HepG2 (cell line): ENCODE results near the gene RNF113A. TPM values are rescaled to one million over a fixed set of nuclear protein-coding genes. Genes with fewer than 3 reads are reported as not detected.

ENCODE experiments used
- ATAC-seq: fragments of 200-7000 bp; cut with Tn5 transposase; 3 replicates; pipeline ENCODE4 v1.9.1; 2020; ENCODE audit warnings: mild to moderate bottlenecking, moderate library complexity
- BruUV-seq: library from RNA; stranded (reverse); fragments of 400-500 nt; replicated peaks from 2 replicates; lab custom pipeline; 2021; lab: Mats Ljungman, UMichigan
- CTCF ChIA-PET: fragments of 300-600 bp; formaldehyde crosslinking; extraction: SDS; loops from one replicate; lab custom pipeline; 2021; ENCODE audit warnings: low total read pairs, inconsistent platforms, low intra/inter-chr PET ratio; lab: Yijun Ruan, JAX
- POLR2A ChIA-PET: fragments of 350-600 bp; sonication (Branson Sonifier 250); formaldehyde crosslinking; loops from one replicate; lab custom pipeline; 2020; ENCODE audit warnings: antibody characterized with exemption, inconsistent platforms; lab: Yijun Ruan, JAX
- DNase-seq: peaks from one replicate; pipeline ENCODE4 v3.0.0-alpha.2; 2015; ENCODE audit warnings: low spot score
- FAIRE-seq: peaks from 3 replicates; lab custom pipeline; 2011; peaks lifted over from hg19 to GRCh38; lab: Jason Lieb, UNC
- H2AFZ ChIP-seq: one replicate; pipeline ENCODE4 v1.6.1; 2011; ENCODE audit warnings: low read length, inconsistent platforms
- H3K27ac ChIP-seq: fragments of 300-600 bp; 3 replicates; pipeline ENCODE4 v1.8.0; 2011; ENCODE audit warnings: mixed run types, mild to moderate bottlenecking, mixed read lengths, low read length, inconsistent platforms; ENCODE audit not compliant: insufficient read depth; ENCODE audit errors: extremely low read length
- H3K27me3 ChIP-seq, 2 experiments: fragments of 200-600 bp in 1 of 2; 2 replicates in 1 of 2; 3 replicates in 1 of 2; pipeline versions ENCODE4 v1.6.0 to v1.8.0; 2011; ENCODE audit warnings: low read length in 2 of 2, mild to moderate bottlenecking in 2 of 2, moderate library complexity in 2 of 2, inconsistent platforms in 1 of 2; ENCODE audit not compliant: insufficient read depth in 2 of 2, control insufficient read depth in 1 of 2
- H3K36me3 ChIP-seq, 2 experiments: fragments of 200-600 bp in 1 of 2; replicated peaks in 1 of 2; 2 replicates in 1 of 2; 3 replicates in 1 of 2; pipeline versions ENCODE4 v1.5.1 to v1.8.0; 2011; ENCODE audit warnings: low read length in 2 of 2, inconsistent platforms in 1 of 2; ENCODE audit not compliant: insufficient read depth in 2 of 2, control insufficient read depth in 1 of 2
- H3K4me1 ChIP-seq: 2 replicates; pipeline ENCODE4 v1.5.1; 2012; ENCODE audit warnings: low read length, inconsistent platforms; ENCODE audit not compliant: insufficient read depth
- H3K4me2 ChIP-seq: 2 replicates; pipeline ENCODE4 v1.6.0; 2011; ENCODE audit warnings: low read depth, low read length, inconsistent platforms
- H3K4me3 ChIP-seq, 3 experiments: fragments of 200-600 bp in 1 of 3; sonication (generic), shearing (Covaris generic) in 1 of 3; replicated peaks in 1 of 3; 2 replicates each; pipeline ENCODE4 v1.5.1; 2011 to 2016; ENCODE audit warnings: low read length in 3 of 3, inconsistent platforms in 2 of 3, low read depth in 2 of 3, mild to moderate bottlenecking in 2 of 3, control low read depth in 1 of 3, mixed read lengths in 1 of 3; ENCODE audit not compliant: insufficient read depth in 1 of 3
- H3K79me2 ChIP-seq: one replicate; pipeline ENCODE4 v1.6.1; 2011; ENCODE audit warnings: low read length, inconsistent platforms; ENCODE audit not compliant: insufficient read depth
- H3K9ac ChIP-seq: 2 replicates; pipeline ENCODE4 v1.6.0; 2011; ENCODE audit warnings: mild to moderate bottlenecking, low read depth, low read length, inconsistent platforms; ENCODE audit not compliant: insufficient read depth
- H3K9me3 ChIP-seq: 2 replicates; pipeline ENCODE4 v1.5.1; 2012; ENCODE audit warnings: mild to moderate bottlenecking, low read length
- H4K20me1 ChIP-seq: 2 replicates; pipeline ENCODE4 v1.6.0; 2011; ENCODE audit warnings: inconsistent platforms, mild to moderate bottlenecking, low read length, moderate library complexity; ENCODE audit not compliant: insufficient read depth
- CBFB ChIP-seq: sonication (generic); formaldehyde crosslinking; IDR thresholded peaks from 2 replicates; pipeline ENCODE4 v1.4.0; 2020; ENCODE audit warnings: missing genetic modification reagents
- ETS1 ChIP-seq: sonication (generic); formaldehyde crosslinking; IDR thresholded peaks from 2 replicates; pipeline ENCODE4 v1.4.0; 2020; ENCODE audit warnings: missing genetic modification reagents
- KDM4B ChIP-seq: sonication (generic); formaldehyde crosslinking; IDR thresholded peaks from 2 replicates; pipeline ENCODE4 v1.4.0; 2020; ENCODE audit warnings: missing genetic modification reagents
- KMT2A ChIP-seq: sonication (generic); formaldehyde crosslinking; IDR thresholded peaks from 2 replicates; pipeline ENCODE4 v1.4.0; 2020; ENCODE audit warnings: missing genetic modification reagents
- PAWR ChIP-seq: sonication (generic); formaldehyde crosslinking; IDR thresholded peaks from 2 replicates; pipeline ENCODE4 v1.4.0; 2020; ENCODE audit warnings: missing genetic modification reagents, mild to moderate bottlenecking, borderline replicate concordance
- RBM22 ChIP-seq: fragments of 200-400 bp; formaldehyde crosslinking; optimal IDR thresholded peaks from 2 replicates; pipeline ENCODE3; 2017; ENCODE audit warnings: mild to moderate bottlenecking, low read length, moderate library complexity
- YY1 ChIP-seq: IDR thresholded peaks from 2 replicates; pipeline ENCODE4 v1.6.1; 2011; ENCODE audit warnings: low read length, low read depth, moderate library complexity, mild to moderate bottlenecking; ENCODE audit not compliant: insufficient read depth, insufficient replicate concordance
- ZBTB38 ChIP-seq: sonication (generic); formaldehyde crosslinking; IDR thresholded peaks from 2 replicates; pipeline ENCODE4 v1.5.1; 2020; ENCODE audit warnings: mild to moderate bottlenecking, missing genetic modification reagents
- ZNF205 ChIP-seq: IDR thresholded peaks from 2 replicates; pipeline ENCODE4 v1.6.1; 2018; ENCODE audit warnings: missing biosample characterization, missing genetic modification reagents
- ZNF30 ChIP-seq: sonication (generic); formaldehyde crosslinking; IDR thresholded peaks from 2 replicates; pipeline ENCODE4 v1.5.0; 2020; ENCODE audit warnings: mild to moderate bottlenecking, missing genetic modification reagents
- ZNF496 ChIP-seq: sonication (generic); formaldehyde crosslinking; IDR thresholded peaks from 2 replicates; pipeline ENCODE4 v1.8.1; 2023; ENCODE audit warnings: mild to moderate bottlenecking, moderate library complexity, missing genetic modification reagents; ENCODE audit not compliant: insufficient replicate concordance
- ZNF549 ChIP-seq: sonication (generic); formaldehyde crosslinking; IDR thresholded peaks from 2 replicates; pipeline ENCODE4 v1.5.0; 2020; ENCODE audit warnings: missing genetic modification reagents
- ZNF678 ChIP-seq: sonication (generic); formaldehyde crosslinking; IDR thresholded peaks from 2 replicates; pipeline ENCODE4 v1.4.0; 2020; ENCODE audit warnings: mild to moderate bottlenecking, missing genetic modification reagents
- ZNF768 ChIP-seq: sonication (generic); formaldehyde crosslinking; IDR thresholded peaks from 2 replicates; pipeline ENCODE4 v1.4.0; 2020; ENCODE audit warnings: missing genetic modification reagents
- WGBS: methylation state at CpG from one replicate; pipeline ENCODE4 v1.1.6; 2017; ENCODE audit warnings: low lambda C conversion rate; 5-methylcytosine and 5-hydroxymethylcytosine counted together
- in situ Hi-C: cut with HindIII; loops from 2 replicates; pipeline ENCODE4 v1.10.0; 2017; ENCODE audit warnings: low pct_unique_long_range_greater_than_20kb; ENCODE audit not compliant: extremely low pct_ligation_motif_present
- intact Hi-C: fragments of 100-400 bp; cut with micrococcal nuclease; formaldehyde crosslinking; loops from one replicate; pipeline ENCODE4 v1.10.0; 2022; ENCODE audit not compliant: unreplicated experiment
- polyA plus RNA-seq, 8 experiments: library from polyadenylated mRNA; depleted of rRNA in 3 of 8; stranded (reverse) in 7 of 8; unstranded in 1 of 8; fragments of >200 nt; fragmentation: Illumina TruSeq in 4 of 8; extraction: Trizol in 4 of 8; gene quantifications; 2 replicates each; pipeline versions ENCODE4 v1.2.1 to v1.2.3, GENCODE V29; 2011 to 2016; ENCODE audit warnings: low read depth in 4 of 8, missing spikeins in 1 of 8, mixed read lengths in 1 of 8; ENCODE audit not compliant: insufficient read depth in 1 of 8
- total RNA-seq, 5 experiments: library from RNA; depleted of rRNA; stranded (reverse); fragments of >200 nt; fragmentation: Illumina TruSeq; extraction: Trizol; gene quantifications; 2 replicates each; pipeline ENCODE4 v1.2.3, GENCODE V29; 2016; ENCODE audit warnings: low read depth in 1 of 5

Gene RNF113A
- total and polyA plus RNA-seq, 2 of the 13 experiments (the other 11 are each of a cell fraction or from before 2014, with no cell fraction given): 14.0 to 15.4 TPM

- TF ChIP-seq ZNF549 (CRISPR knock-in tag): no peak
- no peak for TF ChIP-seq ZNF678 (CRISPR knock-in tag)
- TF ChIP-seq ZNF768 (CRISPR knock-in tag): no peak
- TF ChIP-seq ZNF496 (CRISPR knock-in tag): no peak
- TF ChIP-seq YY1: peak; percentile 15
- no peak for TF ChIP-seq ETS1 (CRISPR knock-in tag)
- TF ChIP-seq CBFB: no peak
- TF ChIP-seq ZNF30 (CRISPR knock-in tag): no peak
- no peak for TF ChIP-seq ZNF205 (CRISPR knock-in tag)
- peak; percentile 3; the same call in 1 of the 2 replicates for TF ChIP-seq KMT2A (CRISPR knock-in tag)
- TF ChIP-seq KDM4B (CRISPR knock-in tag): no peak
- no peak for TF ChIP-seq RBM22
- no peak for TF ChIP-seq ZBTB38 (CRISPR knock-in tag)
- TF ChIP-seq PAWR: no peak
- TF ChIP-seq, all 625 proteins: peak for 2
- POLR2A ChIA-PET: interaction anchor here (1.0 to 3.7 kb wide), 4 partner anchors 18 to 86 kb away, joined by 4 to 42 read pairs (median 16); partner anchors contain the start of genes RPL39 and UPF3B
- H3K4me2 ChIP-seq: peak overlapping the region; percentile 74
- no peaks in the 10 kb centered on the region; a peak in 1 of 5 replicates for H3K27me3 ChIP-seq
- peak; percentile 11 for DNase-seq
- intact Hi-C loops (loop anchor here (2.0 kb wide), 2 partner anchors 18 to 80 kb away; partner anchors contain the start of genes RPL39 and UPF3B), in situ Hi-C loops (no loop called here)
- FAIRE-seq: no peak
- no peaks in the 10 kb centered on the region for H3K9me3 ChIP-seq
- H3K4me3 ChIP-seq: peak overlapping the region; percentile 70 to 82 (median 74)
- H3K4me1 ChIP-seq: peaks cover 4% of the 10 kb centered on the region; the same call in 1 of the 2 replicates
- H3K27ac ChIP-seq: peak overlapping the region; percentile 99
- H3K79me2 ChIP-seq: peaks cover 36% of the 10 kb centered on the region
- peak overlapping the region; percentile 96 for H3K9ac ChIP-seq
- ATAC-seq: peak; percentile 57
- H3K36me3 ChIP-seq: 0 out of 5 replicates have a peak, but pooled peaks cover 0 to 5% of the 10 kb centered on the region in 2 experiments
- H4K20me1 ChIP-seq: no peaks in the 10 kb centered on the region
- BruUV-seq: no TSS peak
- CTCF ChIA-PET: no interaction called here
- no peak overlapping the region for H2AFZ ChIP-seq
- 0% methylated on average over 2 of the region's 25 CpGs for WGBS
Measured at GRCh38 chrX:119870626-119871131, 854 bp downstream of the RNF113A start.
